Stimulated activated CD4-positive, alpha-beta T cell treated with anti-CD3 and anti-CD28 coated beads, Interleukin-2, amount 100 ng/mL, for 48 hours (primary cell): Measurements from ENCODE around the gene MYBPC1.

Experiments
- DNase-seq, 2 donors: peaks; one replicate each; pipeline ENCODE4 v3.0.0-alpha.2; 2020

The MYBPC1 gene

DNA sequence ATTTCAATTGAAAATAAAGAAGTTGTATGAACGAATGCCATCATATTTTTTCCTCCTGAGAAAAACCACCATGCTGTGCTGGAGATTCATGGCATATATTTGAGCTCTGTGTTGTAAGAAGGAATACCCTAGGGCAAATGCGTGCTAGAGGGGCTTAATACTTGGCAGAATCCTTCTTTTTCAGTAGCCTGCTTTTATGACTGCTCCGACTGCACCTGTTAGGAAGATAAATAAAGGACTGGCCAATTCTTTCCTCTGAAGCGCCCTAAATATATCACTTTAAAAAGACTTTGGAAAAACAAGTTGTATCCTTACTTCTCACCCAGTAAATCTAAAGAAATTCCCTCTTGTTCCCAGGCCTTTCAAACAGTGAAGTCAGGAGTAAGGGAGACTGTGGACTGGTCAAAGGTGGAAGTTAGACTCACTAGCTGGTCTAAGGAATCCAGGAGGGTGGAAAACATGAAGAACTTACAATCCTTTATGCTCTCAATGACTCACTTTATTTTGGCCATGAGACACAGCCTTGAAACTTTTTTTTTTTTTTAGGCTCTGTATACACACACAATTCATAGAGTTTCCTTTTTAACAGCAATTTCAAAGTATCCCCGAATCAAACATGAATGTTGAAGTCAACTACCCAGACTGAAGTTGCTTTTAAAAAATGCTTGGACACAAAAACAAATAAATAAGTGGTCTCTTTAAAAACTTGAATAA, 5.2 kb downstream of the MYBPC1 start:
- DNase-seq = no peak

DNA sequence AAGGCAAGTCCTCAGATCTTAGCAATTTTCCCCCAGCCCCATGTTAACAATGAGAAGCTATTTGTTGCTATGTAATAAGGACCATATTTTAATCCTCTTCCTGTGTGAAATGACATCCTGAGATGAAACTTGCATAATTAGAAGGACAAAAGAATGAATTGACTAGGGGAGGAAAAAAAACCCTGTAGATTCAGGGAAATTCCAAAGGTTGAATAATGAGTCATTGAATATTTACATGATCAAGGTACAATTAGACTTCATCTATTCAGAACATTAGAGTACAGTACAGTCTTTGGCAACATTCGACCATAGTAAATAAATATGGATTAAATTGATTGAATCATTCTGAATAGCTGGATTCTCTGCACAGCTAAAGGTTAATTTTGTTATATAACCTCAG, 9.4 kb downstream of the MYBPC1 start:
- DNase-seq = no peak

DNA sequence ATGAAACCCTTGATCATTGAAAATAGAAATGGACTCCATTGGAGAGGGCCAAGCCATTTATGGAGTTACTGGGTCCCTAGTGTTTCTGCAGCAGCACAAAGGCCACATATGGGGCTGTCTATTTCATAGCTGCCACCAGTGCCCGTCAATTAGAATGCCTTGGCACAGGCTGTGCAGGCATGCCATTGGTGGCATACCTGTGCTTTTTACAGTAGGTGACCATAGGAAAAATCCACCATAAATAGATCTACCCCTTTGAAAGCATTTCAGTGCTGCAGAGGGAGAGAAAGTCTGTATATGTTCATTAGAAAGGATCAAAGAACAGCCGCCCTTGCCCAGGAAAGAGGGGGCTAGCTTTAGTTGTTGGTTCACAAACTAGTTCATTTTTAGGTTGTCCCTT, 13.1 kb downstream of the MYBPC1 start:
- no peak for DNase-seq

DNA sequence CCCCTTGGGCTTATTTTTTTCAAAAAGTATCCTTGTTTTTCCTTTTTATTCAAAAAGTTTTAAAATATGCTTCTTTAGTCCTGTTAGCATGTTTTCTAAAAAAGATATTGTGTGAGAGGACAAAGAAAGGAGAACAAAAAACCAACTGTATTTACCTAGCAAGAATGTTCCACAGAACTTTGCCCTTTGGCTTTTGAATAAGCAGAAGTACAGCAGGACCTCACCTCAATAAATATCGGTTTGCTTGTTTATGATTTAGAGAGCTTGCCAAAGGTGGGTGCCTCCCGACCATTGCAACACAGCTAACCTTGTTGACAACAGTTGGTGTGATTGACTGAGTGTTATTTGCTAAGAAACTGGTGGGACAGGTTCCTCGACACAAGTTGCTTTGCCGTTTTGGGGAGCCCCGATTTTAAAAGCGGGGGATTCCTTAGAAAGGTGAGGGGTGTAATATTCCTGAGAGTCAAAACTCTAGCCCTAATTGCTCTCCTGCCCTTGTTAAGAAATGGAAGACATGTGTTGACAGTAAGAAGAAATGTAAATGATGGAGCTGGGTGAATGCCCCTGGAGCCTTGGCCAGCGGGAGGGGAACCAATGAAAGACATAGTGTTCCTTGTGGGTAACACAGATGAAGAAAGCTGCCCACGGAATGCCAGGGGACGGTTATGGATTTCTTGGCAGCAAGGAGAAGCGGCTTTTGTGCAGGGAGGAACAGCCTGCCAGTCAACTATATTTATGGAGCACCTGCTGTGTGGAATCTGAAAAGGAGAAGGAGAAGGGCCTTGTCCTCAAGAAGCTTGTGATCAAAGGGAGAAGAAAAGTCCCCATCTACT, 13.7 kb downstream of the MYBPC1 start:
- DNase-seq = no peak

DNA sequence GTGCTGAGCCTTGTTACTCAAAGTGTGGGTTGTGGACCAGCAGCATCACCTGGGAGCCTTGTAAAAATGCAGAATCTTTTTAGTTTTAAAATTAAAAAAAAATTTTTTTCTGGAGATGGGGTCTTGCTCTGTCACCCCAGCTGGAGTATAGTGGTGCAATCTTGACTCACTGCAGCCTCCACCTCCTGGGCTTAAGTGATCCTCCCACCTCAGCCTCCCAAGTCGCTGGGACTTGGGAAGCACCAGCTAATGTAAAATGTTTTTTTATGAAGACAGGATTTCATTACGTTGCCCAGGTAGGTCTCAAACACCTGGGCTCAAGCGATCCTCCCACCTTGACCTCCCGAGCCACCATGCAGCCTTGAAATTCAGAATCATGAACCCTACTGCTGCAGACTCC, 14.4 kb downstream of the MYBPC1 start:
- no peak for DNase-seq

DNA sequence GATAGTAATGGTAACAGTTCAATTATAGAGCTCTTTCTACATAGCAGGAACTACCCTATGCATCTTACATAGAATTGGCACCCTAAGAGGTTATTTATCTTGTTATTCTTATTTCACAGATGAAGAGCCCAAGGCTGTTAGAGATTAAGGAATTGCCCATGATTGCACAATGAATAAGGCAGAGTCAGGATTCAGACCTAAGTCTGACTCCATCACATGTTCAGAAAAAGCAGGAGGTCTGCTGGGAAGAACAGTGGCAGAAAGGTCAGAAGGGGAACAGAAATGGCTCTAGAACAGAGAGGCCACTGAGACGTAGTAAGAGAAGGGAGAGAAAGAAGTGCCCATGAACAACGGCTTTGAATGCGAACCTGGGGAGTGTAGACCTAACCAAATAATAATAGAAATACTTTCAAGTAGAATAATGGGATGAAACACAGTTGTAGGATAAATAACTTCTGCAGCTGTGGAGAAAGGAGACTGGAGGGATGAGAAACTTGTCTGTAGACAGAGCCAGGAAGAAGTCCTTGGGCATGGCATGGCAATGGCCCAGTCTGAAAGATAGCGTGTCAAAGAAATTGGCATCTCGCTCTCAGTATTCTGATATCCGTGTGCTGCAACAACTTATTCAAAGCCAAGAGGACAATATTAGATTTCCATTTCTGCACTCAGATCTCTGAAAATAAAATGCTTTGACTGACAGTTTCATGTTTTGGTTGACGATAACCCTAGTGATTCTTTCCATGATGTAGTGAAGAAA, 17.6 kb downstream of the MYBPC1 start:
- no peak for DNase-seq

DNA sequence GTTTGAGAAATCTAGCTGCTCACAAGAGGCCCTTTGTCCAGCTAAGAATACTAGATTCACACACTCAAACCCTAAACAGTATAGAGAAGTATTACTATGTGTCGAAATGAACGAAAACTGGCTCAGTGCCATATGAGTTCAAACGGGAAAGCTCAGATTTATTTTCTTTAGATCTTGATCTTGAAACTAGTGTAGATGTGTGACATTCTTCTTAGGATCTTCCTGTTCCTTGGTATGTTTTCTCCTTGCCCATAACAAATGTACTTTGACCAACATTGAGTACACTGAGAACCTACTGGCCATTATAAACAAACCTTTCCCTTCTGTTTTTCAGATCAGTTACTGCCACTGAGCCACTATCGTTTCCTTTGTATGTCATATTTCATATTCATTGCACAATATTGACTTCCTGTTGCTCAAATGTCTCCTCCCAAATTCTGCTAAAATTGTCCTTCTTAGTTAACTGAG, 21.3 kb downstream of the MYBPC1 start:
- DNase-seq = no peak

DNA sequence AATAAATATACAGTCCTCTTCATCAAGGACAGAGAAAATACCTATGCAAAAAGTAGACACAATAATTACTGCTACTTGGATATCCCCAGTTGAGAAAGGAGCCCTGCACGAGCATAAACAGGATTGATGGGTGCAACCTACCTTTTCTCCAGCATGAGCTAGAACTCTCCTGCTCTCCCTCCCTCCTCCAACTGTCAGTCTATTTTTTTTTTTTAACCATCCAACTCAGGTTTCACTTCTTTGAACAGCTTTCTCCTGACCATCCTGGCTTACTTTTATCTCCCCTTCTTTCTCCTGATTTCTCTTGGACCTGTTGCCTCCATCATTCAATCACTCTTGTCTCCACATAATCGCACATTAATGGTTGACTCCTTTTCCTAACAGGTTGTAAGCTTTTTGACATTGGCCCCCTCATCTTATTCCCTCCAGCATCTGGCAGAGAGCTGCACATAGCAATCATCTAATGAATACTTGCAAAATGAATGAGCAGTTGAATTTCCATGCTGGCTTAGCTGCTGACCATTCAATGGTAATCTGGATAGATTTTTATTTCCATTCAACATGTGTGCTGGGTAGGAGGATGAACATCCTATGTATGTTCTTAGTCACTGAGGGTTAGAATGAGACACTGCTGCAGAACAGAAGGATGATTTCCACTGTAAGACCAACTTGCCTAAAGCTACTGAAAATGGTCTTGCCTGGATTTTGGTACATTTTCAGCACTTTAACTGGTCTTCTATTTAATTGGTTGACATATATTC, 24.4 kb downstream of the MYBPC1 start:
- no peak for DNase-seq

DNA sequence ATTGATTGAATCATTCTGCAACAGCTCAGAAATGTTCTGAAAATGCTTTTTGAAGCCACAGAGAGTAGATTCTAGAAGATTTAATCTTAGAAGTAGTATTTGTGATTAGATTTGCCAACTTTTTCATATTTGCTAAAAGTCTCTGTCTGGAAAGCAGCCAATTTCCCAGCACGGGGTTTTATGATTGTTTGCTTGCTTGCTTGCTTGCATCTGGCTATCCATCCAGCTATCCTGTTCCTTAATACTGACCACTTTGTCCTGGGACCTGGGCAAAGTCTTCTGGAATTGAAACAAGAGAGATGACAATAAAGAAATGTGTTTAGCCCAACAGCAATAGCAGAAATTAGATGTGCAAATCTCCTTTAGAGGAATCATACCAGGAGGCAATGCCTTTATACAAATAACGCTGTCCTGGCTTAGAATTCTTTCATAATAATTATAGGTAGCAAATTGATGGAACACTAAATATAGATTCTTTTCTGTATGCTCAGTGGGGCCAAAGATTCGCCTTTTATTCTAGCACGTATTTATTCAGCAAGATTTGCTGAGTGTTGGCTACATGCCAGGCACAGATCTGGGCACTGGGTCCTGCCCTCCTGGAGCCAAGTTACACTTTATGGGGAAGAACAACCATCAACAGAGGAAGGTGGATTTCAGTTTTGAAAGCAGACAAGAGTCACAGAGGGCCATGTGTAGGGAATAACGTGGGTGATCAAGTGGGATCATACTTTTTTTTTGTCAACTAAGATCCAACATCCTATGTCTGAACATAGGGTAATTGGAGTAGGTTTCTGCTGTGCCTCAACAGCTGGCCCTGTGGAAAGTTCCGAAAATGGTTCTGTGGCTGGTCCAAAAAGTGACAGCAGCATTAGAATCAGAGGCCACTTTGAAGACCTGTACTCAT, 25.3 kb downstream of the MYBPC1 start:
- no peak for DNase-seq

DNA sequence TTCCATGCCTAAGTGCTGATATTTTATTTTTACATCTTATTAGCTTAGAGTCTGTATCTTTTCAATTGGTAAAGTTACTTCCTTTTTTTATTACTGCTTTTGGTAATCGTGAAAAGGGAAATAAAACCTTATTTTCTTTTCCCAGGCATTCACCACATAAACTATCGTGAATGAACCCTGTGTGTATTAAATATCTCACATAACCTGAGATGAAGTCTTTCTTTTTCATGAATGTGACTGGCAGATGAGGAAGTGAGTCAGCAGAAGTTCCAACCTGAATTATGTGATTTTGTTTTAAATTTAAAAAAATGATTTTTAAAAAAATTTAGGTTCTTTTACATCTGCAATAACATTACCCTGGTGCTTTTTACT, 26.0 kb downstream of the MYBPC1 start:
- no peak for DNase-seq

DNA sequence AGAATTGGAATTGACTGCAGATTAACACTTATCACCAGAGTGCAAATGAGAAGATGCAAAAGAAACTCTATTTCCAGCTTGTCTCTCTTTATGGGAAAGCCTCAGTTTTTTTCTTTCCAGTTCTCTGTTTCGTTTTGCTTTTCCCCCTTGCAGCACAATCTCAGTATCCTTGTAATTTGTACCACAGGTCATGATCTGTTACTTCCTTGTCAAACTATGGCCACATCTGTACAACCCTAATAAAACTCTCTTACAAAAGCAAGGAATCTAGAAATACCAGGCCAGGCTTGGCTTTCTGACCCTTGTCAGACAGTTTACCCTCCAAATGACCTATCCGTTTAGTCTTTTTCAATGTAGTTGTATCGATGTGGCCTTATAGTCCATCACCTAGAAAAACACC, 33.9 kb downstream of the MYBPC1 start:
- DNase-seq = no peak

DNA sequence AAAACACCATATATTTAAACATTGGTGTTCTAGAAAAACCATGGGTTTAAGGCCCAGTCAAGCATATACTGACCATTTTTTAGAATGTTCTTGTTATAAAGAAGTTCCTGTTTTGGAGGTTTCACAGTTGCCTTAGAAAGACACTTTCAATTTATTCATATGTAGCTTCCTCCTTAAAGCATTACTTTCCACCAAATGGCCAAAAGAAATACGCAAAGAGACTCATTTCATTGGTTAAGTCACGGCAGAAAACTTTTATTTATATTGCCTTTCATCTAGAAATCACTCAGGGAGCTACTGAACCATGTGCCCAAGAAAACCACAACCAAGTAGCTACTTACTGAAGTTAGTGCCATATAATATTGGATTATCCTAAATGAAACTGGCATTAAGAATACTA, 40.0 kb downstream of the MYBPC1 start:
- no peak for DNase-seq

DNA sequence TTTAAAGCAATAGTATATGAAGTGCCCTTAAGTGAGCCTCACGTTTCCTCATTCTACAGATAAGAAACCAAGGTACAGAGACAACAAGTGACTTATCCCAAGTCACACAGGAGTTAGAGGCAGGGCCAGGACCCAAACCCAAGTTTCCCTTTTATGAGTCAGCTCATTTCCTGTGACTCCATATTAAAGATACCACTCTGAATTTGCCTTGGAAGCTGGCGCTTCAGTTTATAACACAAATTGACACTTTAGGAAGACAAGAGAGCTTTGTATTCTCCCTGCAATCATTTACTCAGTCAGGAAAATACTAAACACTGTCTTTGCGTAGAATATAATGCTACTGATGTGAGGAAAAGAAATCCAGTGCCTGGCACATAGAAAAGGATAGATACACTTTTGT, 43.2 kb downstream of the MYBPC1 start:
- DNase-seq = no peak

DNA sequence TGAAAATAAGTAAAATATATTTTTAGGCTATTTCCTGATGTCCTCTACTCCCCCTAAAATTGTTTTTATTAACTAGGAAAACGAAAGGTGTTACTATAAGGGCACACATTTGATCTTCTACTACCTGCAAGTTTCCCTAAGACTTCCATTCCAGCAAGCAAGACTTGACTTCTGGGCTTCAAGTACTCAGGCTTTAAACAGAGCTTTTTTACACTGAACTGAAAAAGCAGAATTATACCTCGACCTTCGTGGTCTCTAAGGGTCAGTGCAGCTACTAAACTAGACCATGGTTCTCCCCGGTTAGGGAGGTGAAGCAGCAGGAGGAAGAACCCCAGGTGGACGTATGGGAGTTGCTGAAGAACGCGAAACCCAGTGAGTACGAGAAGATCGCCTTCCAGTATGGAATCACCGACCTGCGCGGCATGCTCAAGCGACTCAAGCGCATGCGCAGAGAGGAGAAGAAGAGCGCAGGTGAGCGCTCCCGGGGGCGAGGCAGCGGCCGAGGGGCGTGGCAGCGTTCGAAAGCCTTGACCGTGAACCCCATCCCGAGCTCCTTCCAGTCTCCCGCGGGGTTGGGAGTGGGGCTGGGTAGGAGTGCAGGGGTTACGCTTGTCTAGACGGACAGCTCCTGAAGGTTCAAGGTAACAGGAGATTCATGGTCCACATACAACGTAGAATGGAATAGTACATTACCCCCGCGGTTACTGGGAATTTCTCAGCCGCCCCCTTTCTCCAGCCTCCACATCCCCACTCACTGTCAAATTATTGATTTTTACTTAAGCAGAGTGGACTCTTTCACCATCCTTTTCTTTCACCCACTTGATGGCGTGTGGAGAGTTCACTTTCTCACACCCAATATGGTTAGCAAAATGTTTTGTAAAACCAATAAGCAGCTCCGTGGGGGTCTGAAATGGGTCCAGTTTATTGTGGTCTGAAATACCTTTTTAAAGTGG, 47.6 kb downstream of the MYBPC1 start:
- peak in 1 of 2 donors; percentile 2 for DNase-seq

DNA sequence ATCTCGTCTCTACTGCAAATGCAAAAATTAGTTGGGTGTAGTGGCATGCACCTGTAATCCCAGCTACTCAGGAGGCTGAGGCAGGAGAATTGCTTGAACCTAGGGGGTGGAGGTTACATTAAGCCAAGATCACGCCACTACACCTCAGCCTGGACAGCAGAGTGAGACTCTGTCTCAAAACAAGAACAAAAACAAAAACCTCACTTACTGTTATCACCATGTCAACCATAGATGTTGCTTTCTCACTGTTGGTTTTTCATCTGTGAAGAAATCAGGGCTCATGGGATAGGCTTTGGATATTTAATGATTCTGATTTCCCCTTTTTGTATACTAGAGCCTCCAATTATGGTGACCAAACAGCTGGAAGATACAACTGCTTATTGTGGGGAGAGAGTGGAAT, 52.9 kb downstream of the MYBPC1 start:
- DNase-seq = no peak

DNA sequence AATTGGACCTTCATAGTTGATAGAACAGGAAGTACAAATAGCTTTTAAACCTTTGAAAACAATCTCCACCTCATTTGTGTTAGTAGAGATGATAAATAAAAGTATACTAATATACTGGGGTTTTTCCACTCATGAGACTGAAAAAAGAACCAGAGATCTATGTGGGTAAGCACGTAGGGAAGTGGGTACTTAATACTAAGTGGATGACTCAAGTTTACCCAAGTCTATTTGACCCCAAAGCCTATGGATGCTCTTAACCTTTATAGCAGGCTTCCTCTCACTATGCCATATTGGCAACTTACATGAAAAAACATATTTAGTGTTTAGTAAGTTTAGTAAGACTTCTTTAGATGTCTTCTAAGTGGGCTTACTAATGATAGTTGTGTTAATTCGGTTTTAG, 53.4 kb downstream of the MYBPC1 start:
- no peak for DNase-seq

DNA sequence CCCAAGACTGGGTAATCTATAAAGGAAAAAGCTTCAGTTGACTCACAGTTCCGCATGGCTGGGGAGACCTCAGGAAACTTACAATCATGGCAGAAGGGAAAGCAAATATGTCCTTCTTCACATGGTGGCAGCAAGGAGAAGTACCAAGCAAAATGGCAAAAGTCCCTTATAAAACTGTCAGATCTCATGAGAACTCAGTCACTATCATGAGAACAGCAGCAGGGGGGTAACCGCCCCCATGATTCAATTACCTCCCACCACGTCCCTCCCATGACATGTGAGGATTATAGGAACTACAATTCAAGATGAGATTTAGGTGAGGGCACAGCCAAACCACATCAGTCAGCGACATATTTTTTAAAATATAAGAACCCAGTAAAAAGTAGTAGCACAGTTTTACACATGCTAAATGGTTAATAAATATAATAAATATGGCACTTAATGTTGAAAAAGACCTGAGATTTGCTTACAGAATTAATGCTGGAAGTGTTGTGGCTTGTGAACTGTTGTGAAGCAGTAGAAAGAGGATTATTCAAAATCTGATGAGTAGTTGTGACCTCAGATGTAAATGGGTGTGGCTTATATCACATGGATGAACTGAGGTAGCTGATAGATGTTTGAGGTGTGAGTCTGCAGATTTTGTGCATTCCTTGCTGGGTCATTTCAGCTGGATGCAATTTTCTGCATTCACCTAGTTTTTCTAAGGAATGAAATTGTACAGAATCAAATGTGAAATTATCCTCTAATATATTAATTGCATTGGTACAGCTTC, 55.8 kb downstream of the MYBPC1 start:
- no peak for DNase-seq

DNA sequence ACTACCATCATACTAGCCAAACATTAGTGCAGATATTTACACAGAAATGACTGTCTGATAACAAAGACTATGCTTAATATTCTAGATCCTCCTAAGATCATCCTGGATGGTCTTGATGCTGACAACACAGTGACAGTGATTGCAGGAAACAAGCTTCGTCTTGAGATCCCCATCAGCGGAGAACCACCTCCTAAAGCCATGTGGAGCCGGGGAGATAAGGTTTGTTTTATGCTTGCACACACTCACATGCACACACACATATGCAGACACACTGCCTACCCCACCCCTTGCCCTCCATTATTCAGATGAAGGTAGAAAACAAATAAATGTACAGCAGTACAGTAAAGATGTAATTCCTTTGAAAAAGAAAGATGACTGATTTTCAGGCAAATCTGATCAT, 58.3 kb downstream of the MYBPC1 start:
- no peak for DNase-seq

DNA sequence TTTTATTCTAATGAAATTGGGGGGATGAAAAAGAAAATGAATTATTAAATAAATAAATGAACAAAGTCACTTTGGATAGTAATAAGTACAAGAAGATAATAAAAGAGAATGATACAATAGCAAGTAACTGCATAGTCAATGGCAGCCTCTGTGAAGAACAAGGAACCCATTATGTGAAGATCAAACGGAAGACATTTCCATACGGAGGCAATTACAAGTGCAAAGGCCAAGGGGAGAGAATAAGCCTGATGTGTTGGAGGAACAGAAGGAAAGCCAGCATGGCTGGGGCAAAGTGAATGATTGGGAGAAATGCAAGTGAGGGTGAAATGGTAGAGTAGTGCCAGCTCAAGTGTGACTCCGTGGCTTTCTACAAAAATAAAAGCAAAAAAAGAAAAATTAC, 58.7 kb downstream of the MYBPC1 start:
- no peak for DNase-seq

DNA sequence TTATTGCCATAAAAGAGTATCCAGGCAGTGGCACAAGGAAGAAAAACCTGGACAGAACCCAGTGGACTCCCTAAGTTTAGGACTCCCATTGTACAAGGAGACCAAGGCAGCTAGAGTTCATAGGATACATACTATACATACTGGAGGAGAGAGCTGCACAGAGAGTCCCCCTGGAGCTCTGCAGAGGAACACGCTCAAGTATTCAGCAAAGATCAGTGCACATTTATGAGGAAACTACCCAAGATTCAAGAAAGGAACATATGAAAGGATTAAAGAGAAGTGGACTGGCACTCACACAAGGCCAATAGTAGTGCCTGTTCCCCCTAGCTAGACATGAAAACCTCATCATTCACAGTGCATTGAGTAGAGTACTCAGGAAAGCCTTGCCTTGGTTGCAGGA, 59.7 kb downstream of the MYBPC1 start:
- DNase-seq = no peak
